Ramos (cell line): ENCODE measurements around the gene EIF4EBP3.

Experiments
- in situ Hi-C: fragments of 300-500 bp; cut with MboI; formaldehyde crosslinking; loops from one replicate; pipeline ENCODE4 v1.14.3; 2022; ENCODE audit warnings: low sequenced_read_pairs; ENCODE audit not compliant: unreplicated experiment

EIF4EBP3 gene

GRCh38 chr5:140555747-140556312 is 8.4 kb downstream of the EIF4EBP3 start:
- in situ Hi-C loops: no loop called here

DNA sequence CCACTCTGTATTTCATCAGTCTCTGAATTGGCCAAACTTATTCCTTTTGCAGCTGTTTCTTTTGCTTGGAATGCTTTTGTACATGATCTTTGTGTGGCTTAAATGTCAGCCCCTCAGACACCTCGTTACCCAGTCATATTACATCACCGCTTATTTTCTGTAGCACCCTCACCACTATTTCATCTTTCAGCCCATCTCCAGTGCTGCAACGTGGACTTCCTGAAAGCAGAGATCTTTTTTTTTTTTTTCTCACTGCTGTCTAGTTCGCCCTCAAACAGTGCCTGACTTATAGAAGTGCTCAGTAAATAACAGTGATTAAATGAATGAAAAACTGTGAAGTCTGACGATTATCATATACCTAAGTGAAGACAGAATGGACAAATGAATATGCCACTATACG is 9.0 kb downstream of the EIF4EBP3 start:
- in situ Hi-C loops: no loop called here

DNA sequence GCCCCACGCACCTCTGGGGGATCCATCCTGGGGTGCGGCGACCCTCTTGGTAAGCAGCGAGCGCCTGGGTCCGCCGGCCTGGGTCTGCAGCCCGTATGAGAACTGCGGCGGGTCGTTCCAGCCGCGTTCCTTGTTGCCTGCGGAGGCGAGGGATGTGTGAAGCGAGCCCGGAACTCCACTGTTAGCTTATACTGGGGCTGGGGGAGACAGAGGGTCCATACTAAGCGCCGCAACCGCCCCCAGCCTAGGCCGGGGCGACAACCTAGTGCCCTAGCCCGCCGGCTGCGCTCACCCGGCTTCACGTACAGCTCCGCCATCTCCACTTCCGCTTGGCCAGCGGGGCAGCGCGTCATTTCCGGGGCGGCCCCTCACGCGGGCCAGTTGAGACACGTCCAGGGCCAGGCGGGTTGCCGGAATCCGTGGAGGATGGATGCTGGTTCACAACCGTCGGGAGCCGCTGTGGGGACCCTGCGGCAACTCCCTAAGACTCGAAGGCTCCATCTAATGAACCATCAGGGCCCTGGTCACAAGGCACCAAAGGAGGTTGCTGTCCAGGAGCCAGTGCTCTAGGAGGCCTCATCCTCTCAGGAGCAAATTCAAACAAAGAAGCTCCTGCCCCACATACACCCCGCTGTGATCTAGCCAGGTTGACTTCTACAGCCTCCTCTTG is 9.8 kb downstream of the EIF4EBP3 start, which contains the start of gene SRA1:
TSS of gene SRA1 (minus strand) at position 338 of the 670 bp plus-strand sequence. CDS start at position 317, 21 bp downstream.
- in situ Hi-C loops: no loop called here

- in situ Hi-C loops: no loop called here
Measured at GRCh38 chr5:140557965-140558364, 10.5 kb downstream of the EIF4EBP3 start.

DNA sequence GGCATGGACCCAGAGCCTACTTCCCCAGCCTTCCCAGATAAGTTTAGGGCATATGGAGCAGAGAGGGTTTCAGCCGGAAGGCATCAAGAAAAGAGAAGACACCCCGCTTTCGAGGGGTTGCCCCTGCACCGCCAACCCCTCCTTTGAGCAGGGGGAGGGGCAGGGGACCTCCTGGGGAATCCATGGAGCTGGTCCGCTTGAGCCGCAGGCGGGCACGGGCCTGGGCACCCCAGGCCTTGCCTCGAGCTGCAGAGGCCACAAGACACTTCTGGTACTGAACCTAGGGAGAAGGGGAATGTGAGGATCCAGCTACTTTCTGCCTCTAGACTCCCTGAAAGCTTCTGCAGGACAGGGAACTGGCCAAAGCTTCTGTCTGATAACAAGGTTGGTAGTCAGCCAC is 11.1 kb downstream of the EIF4EBP3 start:
- in situ Hi-C loops: no loop called here

- in situ Hi-C loops: no loop called here
Measured at GRCh38 chr5:140560227-140560626, 12.8 kb downstream of the EIF4EBP3 start.

- in situ Hi-C loops: no loop called here
Measured at GRCh38 chr5:140561753-140562523, 14.5 kb downstream of the EIF4EBP3 start.

GRCh38 chr5:140563596-140563995 is 16.1 kb downstream of the EIF4EBP3 start:
- in situ Hi-C loops: no loop called here

DNA sequence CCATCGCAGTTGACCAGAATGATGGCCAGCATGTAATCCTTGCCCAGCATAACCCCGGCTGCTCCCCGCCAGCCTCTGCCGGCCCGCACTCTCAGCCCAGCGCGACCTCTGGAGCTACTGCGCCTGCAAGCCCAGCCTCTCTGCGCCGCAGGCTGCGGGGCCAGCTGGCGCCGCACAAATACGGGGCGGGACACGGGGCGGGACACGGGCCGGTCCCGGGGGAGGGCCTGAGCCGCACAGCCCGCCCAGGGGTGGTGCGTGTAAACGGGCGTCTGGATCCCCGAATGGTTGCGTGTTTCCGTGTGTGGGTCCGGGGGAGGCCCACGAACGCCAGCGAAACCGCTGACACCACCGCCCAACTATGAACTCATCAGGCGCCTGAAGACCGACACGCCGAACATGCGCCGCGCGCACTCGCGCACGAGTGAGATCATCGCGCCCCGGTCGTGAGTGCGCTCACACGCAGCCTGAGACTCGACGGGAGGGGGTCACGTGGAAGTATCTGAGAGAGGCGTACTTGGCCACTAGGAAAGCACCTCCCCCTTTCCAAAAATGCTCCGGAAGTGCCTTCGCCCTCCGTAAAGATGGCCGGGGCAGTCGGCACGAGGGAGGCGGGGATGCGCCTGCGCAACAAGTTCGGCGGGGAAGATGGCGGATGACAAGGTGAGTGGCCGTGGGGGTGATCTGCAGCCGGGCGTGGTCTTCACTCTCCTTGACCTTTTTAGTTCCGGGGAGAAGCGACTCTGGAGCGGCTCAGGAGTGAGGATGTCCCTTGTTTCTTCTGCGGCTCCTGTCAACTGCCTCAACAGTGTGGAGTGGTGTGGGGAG is 16.9 kb downstream of the EIF4EBP3 start, which contains the start of the genes APBB3 and SLC35A4:
TSS of gene APBB3 (minus strand) at position 403 of the 828 bp plus-strand sequence. CDS start at position 50, 353 bp downstream.
TSS of gene SLC35A4 (plus strand) at position 633 of the 828 bp plus-strand sequence. CDS start 2,342 bp downstream, outside the sequence.
- in situ Hi-C loops: no loop called here

GRCh38 chr5:140565024-140565779 is 17.7 kb downstream of the EIF4EBP3 start:
- in situ Hi-C loops: no loop called here

DNA sequence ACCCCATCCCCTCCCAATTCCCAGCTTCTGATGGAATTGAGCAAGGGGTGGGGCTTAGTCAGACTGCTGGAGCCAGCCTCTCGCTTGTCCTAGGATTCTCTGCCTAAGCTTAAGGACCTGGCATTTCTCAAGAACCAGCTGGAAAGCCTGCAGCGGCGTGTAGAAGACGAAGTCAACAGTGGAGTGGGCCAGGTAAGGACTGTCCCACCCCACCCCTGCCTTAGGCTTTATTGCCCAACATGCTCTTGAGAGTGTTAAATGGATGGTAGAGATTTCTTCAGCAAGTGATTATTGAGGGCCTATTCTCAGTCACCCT is 18.3 kb downstream of the EIF4EBP3 start:
- in situ Hi-C loops: no loop called here

GRCh38 chr5:140566665-140567064 is 19.2 kb downstream of the EIF4EBP3 start:
- in situ Hi-C loops: no loop called here

GRCh38 chr5:140567136-140567818 is 19.8 kb downstream of the EIF4EBP3 start:
- in situ Hi-C loops: no loop called here

DNA sequence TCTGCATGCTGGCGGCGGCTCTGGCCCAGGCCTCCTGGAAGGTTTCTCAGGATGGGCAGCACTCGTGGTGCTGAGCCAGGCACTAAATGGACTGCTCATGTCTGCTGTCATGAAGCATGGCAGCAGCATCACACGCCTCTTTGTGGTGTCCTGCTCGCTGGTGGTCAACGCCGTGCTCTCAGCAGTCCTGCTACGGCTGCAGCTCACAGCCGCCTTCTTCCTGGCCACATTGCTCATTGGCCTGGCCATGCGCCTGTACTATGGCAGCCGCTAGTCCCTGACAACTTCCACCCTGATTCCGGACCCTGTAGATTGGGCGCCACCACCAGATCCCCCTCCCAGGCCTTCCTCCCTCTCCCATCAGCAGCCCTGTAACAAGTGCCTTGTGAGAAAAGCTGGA is 20.4 kb downstream of the EIF4EBP3 start:
- in situ Hi-C loops: no loop called here

DNA sequence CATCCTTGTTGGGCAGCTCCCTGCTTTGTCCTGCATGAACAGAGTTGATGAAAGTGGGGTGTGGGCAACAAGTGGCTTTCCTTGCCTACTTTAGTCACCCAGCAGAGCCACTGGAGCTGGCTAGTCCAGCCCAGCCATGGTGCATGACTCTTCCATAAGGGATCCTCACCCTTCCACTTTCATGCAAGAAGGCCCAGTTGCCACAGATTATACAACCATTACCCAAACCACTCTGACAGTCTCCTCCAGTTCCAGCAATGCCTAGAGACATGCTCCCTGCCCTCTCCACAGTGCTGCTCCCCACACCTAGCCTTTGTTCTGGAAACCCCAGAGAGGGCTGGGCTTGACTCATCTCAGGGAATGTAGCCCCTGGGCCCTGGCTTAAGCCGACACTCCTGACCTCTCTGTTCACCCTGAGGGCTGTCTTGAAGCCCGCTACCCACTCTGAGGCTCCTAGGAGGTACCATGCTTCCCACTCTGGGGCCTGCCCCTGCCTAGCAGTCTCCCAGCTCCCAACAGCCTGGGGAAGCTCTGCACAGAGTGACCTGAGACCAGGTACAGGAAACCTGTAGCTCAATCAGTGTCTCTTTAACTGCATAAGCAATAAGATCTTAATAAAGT is 21.1 kb downstream of the EIF4EBP3 start:
- in situ Hi-C loops: no loop called here

GRCh38 chr5:140569197-140569596 is 21.7 kb downstream of the EIF4EBP3 start:
- in situ Hi-C loops: no loop called here

- in situ Hi-C loops: no loop called here
Measured at GRCh38 chr5:140570058-140570457, 22.6 kb downstream of the EIF4EBP3 start.

- in situ Hi-C loops: no loop called here
Measured at GRCh38 chr5:140570488-140570887, 23.0 kb downstream of the EIF4EBP3 start.

GRCh38 chr5:140571105-140571504 is 23.6 kb downstream of the EIF4EBP3 start:
- in situ Hi-C loops: no loop called here
